Hematopoietic multipotent progenitor cell treated with erythropoietin and hydrocortisone succinate and interleukin-3 and kit ligand, for 17 days (in vitro differentiated cells): ENCODE data around the gene CPHXL2.

Experiments
- DNase-seq: peaks from one replicate; pipeline ENCODE4 v3.0.0-alpha.2; 2015; ENCODE audit warnings: low spot score

Gene CPHXL2

DNA sequence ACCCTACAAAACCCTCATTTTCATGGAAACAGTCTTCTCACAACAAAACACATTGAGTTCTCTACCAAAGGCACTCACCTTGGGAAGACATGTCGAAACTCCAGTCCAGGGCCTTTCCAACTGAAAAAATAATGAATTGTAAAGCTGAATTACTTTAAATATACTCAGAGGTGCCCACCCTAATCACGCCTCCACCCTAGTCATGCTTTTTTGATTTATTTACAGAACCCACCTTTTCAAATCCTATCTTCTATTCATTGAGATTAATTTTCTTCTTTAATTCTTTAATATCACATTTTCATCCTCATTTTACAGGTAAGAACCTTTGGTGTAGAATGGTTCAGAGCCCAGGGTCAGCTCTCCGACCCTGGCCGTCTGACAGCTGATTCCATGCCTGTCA, at the start of gene CPHXL2:
CPHXL2 (minus strand) TSS at position 101 of the 400 bp plus-strand sequence; CDS start at position 91, 10 bp downstream.
- DNase-seq: no peak

GRCh38 chr16:75726390-75726789, 49.6 kb upstream of the CPHXL2 start, which contains the start of gene CPHXL:
Gene CPHXL, minus strand, starts transcription at chr16:75726490. Its CDS starts 48 bp downstream, at chr16:75726442.
- DNase-seq: no peak

DNA sequence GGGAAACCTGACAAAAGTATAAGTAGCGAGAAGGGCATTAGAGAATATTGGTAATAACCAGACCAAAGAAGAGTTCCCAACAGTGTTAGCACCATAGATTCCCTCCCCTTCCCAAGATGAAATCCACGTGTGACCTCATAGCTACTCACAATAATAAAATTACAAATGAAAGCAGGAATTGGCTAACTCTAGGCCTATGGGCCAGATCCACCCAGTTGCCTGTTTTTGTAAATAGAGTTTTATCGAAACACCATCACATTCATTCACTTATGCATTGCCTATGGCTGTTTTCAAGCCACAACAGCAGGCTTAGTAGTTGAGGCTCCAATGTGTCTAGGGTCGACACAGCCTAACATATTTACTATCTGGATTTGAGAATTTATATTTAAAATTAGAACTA, 41.6 kb upstream of the CPHXL2 start:
- no peak for DNase-seq

DNA sequence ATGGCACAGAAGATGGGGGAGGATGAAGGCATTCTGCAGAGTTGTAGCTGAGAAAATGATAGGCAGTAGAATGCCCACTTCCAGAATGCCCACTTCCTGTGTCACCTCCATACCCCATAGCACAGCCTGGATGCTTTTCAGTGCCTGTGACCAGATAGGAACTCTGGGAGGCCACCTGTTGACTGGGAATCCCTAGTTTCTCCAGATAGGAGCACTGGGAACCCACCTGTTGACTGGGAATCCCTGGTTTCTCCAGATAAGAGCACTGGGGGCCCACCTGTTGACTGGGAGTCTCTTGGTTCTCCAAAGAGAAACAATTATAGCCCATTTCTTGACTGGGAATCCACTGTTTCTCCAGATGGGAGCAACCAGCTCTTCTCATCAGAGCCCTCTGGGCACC, 37.9 kb upstream of the CPHXL2 start:
- no peak for DNase-seq

DNA sequence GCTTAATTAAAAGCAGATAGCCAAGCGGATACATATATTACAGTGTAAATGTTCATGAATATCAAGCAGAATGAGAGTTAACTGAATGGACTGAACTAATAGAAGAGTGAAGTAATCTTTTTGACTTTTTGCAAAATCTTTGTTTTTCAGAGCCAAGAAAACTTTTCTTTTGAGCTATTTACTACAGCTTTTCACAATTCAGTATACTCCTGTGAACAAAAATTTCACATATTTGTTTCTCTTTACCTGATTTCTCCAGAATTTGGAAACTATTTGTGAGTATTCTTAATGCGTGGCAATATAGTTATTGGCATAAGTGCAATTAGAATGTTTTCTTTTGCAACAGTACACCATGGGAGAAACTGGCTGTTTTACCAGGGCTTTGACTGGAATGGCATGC, 33.5 kb upstream of the CPHXL2 start:
- no peak for DNase-seq

- peak; percentile 58 for DNase-seq
These were observed 26.5 kb upstream of the CPHXL2 start for GRCh38 chr16:75703306-75703705.

- peak; percentile 82 for DNase-seq
These were observed 25.4 kb upstream of the CPHXL2 start for GRCh38 chr16:75702242-75702641.

DNA sequence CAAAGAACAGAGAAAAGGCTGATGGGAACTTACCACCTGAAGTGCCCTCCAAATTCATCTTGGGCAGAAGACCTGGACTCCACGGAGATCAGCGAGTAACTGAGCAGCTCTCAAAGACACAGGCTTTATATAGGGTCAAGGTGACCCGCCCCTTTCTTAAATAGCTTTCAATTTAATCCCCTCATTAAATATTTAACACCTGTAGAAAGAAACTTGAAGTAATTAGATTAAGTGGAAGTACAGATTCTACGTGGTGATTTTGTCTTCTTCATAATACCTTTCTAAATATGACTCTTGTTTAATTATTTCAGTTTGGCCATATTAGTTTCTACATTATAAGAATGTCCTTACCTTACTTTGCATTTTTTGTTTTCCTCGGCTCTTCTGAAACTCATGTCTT, 24.6 kb upstream of the CPHXL2 start, which contains the start of gene DUXB:
DUXB (minus strand) TSS at position 101 of the 400 bp plus-strand sequence; CDS start at position 58, 43 bp downstream.
- peak; percentile 60 for DNase-seq

DNA sequence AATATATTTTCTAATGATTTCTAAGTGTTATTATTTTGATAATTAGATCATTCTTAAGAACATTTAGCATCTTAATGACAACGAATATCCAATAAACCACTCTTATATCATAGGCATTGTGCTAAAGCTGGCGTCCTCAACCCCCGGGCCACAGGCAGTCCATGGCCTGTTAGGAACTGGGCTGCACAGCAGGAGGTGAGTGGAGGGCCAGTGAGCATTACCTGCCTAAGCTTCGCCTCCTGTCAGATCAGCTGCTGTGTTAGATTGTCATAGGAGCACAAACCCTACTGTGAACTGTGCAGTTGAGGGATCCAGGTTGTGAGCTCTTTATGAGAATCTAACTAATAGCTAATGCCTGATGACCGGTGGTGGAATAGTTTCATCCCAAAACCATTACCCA, 20.8 kb upstream of the CPHXL2 start:
- DNase-seq: no peak

- peak; percentile 66 for DNase-seq
These were observed 18.9 kb upstream of the CPHXL2 start for GRCh38 chr16:75695708-75696107.

DNA sequence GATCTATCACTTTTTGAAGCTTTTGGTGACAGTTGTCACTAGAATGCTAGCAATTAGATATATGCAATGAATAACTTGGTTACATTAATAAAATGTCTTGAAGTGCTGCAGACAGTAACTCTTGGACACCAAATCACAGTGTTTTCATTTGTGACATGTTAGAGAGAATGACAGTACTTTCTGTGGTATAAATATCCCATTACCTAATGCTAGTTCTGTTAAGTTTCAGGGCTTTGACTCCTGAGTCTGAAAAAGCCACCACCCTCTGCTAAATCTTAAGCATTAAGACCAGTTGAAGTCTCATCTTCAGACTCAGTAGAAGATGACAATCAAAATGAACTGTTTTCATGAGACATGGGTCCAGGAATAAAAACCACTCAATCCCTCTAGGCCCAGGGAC, 10.6 kb upstream of the CPHXL2 start:
- DNase-seq: no peak

- no peak for DNase-seq
These were observed 5.5 kb upstream of the CPHXL2 start for GRCh38 chr16:75682308-75682707.

GRCh38 chr16:75679366-75679765, 2.6 kb upstream of the CPHXL2 start:
- no peak for DNase-seq

- no peak for DNase-seq
These were observed 9.3 kb downstream of the CPHXL2 start for GRCh38 chr16:75667503-75667902.

DNA sequence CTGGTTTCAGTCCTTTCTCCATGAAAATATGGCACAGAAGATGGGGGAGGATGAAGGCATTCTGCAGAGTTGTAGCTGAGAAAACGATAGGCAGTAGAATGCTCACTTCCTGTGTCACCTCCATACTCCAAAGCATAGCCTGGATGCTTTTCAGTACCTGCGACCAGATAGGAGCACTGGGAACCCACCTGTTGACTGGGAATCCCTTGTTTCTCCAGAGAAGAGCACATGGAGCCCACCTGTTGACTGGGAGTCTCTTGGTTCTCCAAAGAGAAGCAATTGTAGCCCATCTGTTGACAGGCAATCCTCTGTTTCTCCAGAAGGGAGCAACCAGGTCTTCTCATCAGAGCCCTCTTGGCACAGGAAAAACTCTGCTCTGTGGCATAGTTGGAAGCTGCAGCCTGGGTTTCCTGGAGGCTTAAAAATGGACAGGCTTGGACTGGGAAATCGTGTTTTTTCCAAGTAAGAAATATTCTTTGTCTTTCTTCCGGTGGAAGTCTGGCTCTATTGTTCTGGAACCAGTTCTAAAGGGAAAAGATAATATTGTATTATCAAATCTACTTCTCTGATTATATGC, 16.0 kb downstream of the CPHXL2 start:
- DNase-seq: no peak

GRCh38 chr16:75660321-75660720, 16.5 kb downstream of the CPHXL2 start:
- no peak for DNase-seq

DNA sequence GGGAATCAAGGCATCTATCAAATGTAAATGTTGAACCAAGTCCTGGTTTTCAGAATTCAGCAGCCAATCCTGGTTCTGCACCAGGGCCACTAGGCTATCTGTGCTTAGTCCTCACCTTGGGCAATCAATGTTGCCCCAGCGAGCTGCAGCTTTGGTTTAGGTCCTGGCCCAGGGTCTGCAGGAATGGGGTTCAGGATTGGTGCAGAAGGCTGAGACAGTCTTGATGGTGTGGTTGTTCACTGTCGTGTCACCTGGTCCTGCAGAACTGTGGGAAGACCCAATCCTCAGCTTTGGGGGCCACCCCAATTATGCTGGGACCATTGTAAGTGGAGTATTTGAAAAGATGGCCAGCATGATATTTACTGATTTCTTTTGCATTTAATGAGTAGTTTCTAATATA, 18.6 kb downstream of the CPHXL2 start:
- no peak for DNase-seq

GRCh38 chr16:75653922-75654321, 22.9 kb downstream of the CPHXL2 start:
- DNase-seq: peak; percentile 57

GRCh38 chr16:75648265-75649076, 28.3 kb downstream of the CPHXL2 start:
- peak; percentile 91 for DNase-seq

GRCh38 chr16:75647492-75648264, 29.1 kb downstream of the CPHXL2 start, which contains the start of the genes KARS1 and TERF2IP:
Gene KARS1, minus strand, starts transcription at chr16:75647665. Its CDS starts 26 bp downstream, at chr16:75647639.
Gene TERF2IP, plus strand, starts transcription at chr16:75647773. Its CDS starts 110 bp downstream, at chr16:75647883.
- DNase-seq: peak; percentile 95

DNA sequence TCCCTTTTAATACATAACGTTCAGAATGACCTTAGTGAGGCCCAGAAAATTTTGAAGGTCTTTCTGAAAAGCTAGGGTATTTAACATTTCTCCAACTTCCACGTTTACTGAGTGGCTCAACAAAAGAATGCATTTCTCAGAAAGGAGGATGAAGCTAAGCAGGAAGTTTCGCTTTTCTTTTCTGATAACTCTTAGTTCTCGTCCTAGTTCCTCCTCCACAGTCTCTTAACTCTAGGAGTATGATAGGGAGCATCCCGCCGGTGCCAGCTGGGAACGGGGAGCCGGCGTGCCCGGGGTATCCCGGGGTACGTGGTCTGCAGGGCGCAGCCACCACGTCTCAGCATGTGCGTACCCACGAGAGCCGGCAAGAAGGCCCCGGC, 29.7 kb downstream of the CPHXL2 start:
- no peak for DNase-seq

DNA sequence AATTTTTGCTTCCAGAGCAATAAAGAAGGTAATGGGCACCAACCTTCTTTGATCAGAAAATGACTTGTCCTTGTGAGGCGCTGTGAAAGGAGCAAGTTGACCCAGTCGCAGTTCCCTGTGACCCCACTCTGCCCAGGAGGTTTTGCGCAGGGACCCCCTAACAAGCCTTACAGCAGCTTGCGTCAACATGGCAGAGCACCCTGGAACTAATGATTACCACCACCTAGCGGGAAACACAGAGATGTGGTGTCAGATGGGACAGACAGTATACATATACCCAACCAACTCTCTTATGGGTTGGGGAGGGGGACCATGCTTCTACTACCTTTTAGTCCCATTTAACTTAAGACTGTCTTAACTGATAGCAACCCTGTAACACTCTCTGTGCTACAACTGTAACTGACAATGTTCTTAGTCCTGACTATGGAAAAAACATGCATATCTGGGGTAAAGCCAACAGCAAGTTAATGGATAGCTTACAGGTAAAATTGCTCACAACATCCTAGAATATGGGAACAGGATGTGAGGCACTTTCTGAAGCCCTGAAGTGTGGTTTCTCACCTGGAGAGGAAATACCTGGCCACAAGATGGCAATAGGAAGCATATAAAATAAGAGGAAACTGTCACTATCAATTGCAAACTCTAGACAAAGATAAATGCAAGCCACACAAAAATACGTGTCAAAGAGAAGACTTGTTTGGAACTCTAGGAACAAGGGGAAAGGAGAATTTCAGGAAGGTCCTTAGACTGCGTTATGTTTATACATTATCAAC, 32.4 kb downstream of the CPHXL2 start:
- no peak for DNase-seq
